Measurements from ENCODE around the gene VAMP4.

DNA sequence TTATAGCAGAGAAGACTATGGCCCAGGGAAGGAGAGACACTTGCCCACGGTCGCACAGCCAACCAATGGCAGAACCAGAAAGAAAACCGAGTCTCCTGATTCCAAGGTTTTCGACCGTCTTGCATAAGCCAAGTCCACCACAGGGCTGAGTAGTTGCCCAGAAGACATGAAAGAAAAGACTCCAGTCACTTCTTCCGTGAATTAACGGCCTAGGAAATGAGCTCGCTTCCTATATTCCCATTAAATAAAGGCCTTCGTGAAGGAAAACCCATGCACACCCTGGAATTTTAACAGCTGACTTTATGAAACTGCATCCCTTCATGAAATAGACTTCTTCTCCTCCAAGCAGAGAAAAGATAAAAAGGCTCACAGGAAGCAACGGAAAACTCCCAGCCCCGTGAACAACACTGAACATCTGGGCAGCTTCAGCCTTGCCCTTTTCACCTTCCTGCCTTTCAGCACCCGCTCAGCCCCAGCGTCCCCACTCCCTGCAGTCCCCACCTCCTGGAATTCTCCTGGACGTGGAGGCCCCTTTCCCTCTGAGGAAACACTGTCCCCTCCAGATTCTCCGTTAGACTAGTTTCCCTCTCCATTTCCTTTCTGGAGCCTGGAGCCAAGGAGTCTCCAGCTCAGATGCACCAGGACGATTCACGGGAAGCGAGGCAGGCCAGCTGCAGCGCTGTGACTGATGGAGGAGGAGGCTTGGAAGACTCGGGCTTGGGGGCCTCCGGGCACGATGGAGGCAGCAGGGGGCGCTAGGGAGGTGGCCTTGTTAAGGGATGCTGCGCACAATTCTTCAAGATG lies 86.7 kb downstream of the VAMP4 start:
- TF ChIP-seq, protein P1, sequence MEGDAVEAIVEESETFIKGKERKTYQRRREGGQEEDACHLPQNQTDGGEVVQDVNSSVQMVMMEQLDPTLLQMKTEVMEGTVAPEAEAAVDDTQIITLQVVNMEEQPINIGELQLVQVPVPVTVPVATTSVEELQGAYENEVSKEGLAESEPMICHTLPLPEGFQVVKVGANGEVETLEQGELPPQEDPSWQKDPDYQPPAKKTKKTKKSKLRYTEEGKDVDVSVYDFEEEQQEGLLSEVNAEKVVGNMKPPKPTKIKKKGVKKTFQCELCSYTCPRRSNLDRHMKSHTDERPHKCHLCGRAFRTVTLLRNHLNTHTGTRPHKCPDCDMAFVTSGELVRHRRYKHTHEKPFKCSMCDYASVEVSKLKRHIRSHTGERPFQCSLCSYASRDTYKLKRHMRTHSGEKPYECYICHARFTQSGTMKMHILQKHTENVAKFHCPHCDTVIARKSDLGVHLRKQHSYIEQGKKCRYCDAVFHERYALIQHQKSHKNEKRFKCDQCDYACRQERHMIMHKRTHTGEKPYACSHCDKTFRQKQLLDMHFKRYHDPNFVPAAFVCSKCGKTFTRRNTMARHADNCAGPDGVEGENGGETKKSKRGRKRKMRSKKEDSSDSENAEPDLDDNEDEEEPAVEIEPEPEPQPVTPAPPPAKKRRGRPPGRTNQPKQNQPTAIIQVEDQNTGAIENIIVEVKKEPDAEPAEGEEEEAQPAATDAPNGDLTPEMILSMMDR (IDR thresholded peaks at IDR 0.05) = peak; percentile 75
- no peak for TF ChIP-seq SIN3A (IDR thresholded peaks at IDR 0.05; ENCODE audit: borderline replicate concordance, insufficient read depth, low read depth, low read length)
- no peak for TF ChIP-seq POLR2AphosphoS5 (IDR thresholded peaks at IDR 0.05; ENCODE audit: low read depth, low read length)
